Stimulated activated CD4-positive, alpha-beta T cell treated with anti-CD3 and anti-CD28 coated beads, TNF-alpha, amount 100 ng/mL, for 1 hour (primary cell): ENCODE measurements around the gene GTF2A1L.

ENCODE experiments used
- DNase-seq, 3 donors: peaks; one replicate each; pipeline ENCODE4 v3.0.0-alpha.2; 2020; ENCODE audit warnings: low read depth in 3 of 3, low spot score in 1 of 3

The GTF2A1L gene

DNA sequence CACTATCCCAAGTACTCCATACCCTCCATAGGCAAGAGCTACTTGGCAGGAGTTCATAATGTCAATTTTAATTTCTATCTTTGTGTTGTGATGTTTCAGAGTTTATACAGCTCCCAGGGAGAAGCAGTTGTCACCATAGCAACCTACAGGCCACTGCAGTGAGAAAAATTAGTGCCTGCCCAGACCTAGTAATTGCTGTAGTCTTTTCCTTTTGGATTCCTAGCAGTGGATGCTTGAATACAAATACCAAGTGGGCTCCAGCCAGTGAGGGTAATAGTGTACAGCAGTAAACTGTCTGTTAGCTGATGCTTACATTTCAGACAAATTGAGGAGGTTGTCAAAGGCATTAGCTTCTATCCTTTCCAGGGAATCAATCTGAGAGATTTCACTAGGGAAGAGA is 111.2 kb downstream of the GTF2A1L start:
- no peak for DNase-seq
